ENCODE results near the gene CDK5RAP2.

DNA sequence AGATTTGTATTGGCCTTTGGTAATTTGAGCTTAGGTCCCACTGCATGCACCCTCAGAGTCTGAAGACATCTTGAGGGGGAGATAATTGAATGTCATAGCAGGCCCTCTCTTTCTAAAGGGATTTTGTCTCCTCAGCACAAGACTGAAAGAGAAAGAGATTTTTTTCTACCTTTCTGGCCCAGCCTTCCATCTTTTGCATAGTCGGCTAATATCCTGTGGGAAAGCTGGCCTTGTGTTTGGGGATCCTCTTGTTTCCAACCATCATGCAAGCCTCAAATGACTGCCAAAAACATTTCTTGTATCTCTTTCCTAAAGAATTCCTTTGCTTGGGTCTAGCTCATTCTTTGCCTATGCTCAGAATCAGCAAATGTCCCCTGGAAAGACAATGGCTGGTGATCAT is 42.0 kb upstream of the CDK5RAP2 start:
- TF ChIP-seq, protein P1, sequence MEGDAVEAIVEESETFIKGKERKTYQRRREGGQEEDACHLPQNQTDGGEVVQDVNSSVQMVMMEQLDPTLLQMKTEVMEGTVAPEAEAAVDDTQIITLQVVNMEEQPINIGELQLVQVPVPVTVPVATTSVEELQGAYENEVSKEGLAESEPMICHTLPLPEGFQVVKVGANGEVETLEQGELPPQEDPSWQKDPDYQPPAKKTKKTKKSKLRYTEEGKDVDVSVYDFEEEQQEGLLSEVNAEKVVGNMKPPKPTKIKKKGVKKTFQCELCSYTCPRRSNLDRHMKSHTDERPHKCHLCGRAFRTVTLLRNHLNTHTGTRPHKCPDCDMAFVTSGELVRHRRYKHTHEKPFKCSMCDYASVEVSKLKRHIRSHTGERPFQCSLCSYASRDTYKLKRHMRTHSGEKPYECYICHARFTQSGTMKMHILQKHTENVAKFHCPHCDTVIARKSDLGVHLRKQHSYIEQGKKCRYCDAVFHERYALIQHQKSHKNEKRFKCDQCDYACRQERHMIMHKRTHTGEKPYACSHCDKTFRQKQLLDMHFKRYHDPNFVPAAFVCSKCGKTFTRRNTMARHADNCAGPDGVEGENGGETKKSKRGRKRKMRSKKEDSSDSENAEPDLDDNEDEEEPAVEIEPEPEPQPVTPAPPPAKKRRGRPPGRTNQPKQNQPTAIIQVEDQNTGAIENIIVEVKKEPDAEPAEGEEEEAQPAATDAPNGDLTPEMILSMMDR (IDR thresholded peaks at IDR 0.05) = no peak
- no peak for TF ChIP-seq POLR2A (IDR thresholded peaks at IDR 0.05)
